NK-92 (cell line): ENCODE results near the gene ZNF598.

Experiments used
- DNase-seq: peaks from one replicate; lab custom pipeline; 2025; ENCODE audit not compliant: unreplicated experiment; lab: John Stamatoyannopoulos, UW

The ZNF598 gene

DNA sequence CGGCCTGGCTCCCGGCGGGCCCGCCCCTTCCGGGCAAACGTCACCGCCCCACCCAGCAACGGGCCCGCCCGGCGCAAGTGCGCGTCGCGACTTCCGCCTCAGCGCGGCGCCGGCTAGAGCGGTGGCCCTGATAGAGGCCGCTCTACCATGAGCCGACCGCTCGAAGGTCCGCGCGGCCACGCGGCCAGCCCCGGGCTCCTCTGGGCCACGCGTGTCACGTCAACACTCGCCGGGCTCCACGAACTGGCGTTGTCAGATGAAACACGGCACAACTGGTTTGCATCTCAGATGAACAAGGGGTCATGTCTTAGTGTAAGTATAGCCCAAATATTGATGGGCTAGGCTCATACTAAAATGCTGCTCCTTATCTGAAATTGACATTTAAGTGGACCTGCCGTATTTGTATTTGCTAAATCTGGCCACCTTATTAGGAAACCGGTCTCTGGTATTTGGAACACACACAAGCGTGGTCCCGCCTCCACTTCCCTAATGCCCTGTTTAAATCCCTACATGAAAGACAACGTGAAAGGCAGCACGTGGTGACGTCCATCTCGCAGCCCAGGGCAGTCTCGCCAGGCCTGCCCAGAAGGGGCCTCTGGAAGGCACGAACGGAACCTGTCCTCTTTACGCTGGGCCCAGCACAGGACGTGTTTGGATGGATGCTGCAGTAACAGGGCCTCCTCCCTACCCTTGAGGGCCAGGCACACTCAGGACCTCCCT, at the start of gene ZNF598:
Gene ZNF598, minus strand, starts transcription at position 31 of the 720 bp plus-strand sequence.
- no peak for DNase-seq

DNA sequence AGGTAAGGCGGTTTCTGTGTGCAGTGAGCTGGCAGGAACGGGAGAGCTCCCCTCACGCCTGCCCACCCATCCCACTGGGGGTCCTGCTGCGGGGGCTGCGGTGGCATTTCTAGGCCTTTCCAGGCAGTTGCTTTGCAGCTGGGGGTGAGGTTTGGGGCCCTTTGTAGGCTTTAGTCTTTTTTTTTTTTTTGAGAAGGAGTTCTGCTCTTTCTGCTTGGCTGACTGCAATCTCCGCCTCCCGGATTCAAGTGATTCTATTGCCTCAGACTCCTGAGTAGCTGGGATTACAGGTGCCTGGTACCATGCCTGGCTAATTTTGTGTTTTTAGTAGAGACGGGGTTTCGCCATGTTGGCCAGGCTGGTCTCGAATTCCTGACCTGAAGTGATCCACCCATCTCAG, 49.3 kb upstream of the ZNF598 start:
- DNase-seq, result no peak

DNA sequence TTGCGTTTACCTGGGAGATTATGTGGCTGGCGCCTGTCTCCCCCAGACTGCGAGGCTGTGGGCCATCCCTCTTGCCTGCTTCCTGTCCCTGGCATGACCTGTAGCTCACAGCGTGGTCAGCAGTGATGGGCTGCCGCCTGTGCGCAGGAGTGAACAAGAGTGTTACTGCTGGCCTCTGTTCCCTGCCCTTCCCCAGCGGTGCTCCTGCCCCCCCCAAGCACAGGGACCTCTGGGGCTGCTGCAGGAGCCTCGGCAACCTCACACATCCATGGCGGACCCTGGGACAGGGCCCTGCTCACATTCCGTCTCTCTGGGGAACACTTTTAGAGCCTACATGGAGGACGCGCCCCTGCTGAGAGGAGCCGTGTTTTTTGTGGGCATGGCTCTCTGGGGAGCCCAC, 48.8 kb upstream of the ZNF598 start:
- DNase-seq, result no peak

DNA sequence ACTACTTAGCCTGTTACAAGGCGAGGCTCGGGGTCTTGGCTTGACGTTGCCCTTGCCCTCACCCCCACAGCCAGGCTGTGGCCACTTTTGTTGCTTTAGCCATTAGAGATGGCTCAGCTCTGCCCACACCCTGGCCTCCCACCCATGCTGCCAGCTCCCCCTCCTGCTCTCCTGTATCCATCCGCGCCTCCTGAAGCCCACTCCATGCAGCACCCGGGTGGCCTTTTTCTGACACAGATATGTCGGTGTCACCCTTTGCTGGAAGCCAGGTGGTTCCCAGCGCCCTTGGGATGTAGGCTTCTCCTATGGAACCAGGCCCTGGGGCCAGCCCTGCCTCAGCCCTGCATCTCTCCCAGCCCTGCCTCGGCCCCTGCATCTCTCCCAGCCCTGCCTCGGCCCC, 47.8 kb upstream of the ZNF598 start:
- no peak for DNase-seq

DNA sequence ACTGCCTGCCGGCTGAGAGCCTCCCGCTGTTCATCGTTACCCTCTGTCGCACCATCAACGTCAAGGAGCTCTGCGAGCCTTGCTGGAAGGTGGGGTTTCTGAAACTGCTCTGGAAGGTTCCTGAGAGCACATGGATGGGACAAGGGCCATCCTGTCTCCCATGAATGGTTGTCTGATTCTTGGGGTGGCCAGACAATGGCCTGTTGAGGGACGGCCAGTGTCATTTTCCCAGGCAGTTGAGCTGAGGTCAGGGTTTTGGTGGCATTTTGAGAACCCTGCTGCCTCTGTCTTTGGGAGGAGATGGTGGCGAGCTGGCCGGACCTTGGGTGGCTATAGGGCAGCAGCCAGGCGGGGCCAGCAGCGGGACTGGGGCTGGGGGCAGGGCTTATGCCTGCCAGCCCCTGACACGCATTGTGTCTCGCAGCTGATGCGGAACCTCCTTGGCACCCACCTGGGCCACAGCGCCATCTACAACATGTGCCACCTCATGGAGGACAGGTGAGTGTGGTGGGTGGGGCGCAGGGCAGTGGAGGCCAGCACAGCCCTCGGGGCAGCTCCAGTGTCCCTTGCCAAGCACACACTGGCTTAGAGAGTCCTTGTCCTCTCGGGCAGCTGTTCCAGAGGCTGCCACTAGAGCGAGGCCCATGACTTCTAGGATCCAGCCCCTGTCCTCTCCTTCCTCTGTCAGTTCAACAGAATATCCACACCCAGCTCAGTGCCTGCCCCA, 47.2 kb upstream of the ZNF598 start:
- DNase-seq, result no peak

DNA sequence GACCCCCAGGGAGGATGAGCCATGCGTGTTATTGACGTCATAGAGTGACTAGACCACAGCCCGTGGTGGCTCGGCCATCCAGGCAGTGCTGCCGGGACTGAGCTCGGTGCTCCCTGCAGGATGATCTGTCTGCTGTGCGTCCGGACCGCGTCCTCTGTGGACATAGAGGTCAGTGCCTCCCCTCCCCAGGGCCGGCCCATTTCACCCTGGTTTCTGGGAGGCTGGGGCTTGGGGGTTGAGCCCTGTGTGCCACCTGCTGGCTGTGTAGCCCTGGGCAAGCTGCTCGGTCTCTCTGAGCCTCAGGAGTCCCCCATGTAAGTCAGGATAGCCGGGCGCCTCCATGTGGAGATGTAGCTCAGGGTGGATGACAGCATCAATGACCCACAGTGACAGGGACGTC, 46.5 kb upstream of the ZNF598 start:
- no peak for DNase-seq

DNA sequence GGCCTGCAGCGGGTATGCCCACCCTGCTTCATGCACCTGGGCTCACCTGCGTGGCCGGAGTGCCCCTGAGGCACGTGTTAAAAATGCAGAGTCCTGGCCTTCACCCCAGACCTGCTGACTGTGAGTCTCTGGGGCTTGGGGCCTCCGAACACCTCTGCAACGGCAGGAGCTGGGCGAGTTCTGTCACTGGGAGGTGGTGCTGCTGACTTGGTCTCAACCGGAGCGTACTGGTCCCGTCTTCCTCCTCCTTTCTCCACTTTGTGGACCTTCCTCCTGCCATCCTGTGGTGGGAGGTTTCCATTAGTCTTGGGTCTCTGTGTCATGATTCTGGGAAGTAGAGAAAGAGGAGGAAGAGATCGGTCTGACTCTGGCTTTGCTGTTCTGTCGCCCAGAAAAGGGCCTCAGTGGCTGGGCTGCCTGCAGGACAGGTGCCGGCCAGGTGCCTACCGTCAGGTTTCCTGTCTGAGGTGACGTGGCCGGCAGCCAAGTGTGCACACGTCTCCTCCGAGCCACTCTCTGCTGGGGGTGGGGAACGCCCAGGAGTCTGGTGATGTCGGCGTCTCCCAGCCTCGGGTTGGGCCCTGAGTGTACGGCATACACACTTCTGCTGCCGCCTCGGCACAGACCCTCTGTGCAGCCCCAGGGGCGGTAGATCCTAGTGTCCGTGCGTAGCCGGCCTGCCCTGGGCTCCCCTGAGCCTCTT, 45.1 kb upstream of the ZNF598 start:
- no peak for DNase-seq

DNA sequence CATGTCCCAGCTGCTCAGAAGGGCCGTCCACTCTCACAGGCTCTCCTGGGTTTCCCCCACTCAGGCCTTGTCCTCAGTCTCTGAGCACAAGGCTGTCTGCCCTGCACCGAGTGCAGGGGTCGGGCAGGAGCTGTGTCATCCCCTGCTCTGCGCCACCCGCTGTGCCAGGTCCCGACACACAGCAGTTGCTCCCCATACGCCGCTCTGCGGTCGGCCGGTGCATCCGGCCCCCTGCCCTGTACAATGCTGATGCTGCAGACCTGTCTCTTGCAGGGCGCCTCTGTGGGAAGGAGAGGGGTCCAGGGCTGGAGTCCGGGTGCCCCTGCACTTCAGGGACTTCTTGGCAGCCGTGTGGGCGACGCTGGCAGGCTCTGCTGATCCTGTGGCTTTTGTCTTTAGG, 44.3 kb upstream of the ZNF598 start:
- DNase-seq, result no peak

DNA sequence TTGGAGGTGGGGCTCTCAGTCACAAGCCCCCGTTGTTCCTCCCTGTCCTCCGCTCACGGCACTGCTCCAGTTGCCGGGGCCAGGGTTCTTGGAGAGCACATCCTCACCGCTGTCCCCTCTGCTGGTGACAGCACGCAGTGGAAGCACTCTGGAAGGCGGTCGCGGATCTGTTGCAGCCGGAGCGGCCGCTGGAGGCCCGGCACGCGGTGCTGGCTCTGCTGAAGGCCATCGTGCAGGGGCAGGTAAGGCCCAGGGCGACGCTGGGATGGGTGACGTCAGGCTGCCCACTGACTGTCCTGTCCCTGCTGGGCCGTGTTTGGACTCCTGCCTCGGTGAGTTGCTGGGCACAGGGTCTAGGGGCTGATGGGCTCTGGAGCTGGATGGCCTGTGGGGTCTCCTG, 43.6 kb upstream of the ZNF598 start:
- no peak for DNase-seq

DNA sequence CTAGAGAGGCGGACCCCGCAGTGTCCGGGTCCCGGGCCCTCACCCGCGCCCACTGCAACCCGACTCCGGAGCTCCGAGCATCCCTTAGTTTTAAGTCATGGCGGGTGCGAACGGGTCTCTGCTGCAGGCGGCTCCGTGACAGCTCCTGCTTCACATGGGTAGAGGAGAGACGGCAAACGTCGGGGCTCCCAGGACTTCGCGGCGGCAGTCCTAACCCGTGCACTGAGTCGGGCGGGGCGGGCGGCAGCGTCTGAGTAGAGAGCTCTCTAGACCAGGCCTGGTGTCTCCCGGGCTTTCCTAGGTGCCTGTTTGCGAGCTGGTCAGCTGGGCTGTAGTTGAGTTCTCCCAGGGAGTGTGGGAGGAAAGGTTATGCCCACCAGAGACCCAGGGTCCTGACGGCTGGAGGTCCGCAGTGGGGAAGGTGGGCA, 38.5 kb upstream of the ZNF598 start:
- DNase-seq, result no peak

DNA sequence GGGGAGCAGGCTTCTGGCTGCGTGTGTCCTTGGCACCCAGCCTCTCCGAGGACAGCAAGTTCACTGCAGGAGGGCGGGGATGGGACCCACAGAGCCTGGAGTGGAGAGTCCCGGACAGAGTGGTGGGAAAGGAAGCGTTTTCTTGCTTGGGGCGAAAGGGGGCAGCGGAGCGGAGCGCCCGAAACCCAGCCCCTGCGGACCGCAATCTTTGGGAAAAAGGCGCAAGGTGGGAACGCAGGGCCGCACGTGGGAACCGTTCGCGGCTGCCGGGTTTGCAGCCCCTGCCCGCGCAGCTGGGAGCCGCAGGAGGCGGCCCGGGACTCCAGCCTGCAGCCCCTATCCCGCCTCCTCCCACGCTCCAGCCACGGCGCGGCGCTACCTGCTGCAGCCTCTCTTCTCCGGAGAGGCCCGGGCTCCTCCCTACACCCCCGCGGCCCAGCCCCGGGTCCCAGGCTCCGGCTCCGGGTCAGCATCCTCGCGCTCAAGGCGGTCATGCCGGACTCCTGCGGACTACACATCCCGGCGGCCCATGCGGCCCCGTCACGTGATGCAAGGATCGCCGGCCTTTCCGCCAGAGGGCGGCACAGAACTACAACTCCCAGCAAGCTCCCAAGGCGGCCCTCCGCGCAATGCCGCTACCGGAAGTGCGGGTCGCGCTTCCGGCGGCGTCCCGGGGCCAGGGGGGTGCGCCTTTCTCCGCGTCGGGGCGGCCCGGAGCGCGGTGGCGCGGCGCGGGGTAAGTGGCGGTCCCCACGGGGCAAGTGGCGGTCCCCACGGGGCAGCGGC, 37.9 kb upstream of the ZNF598 start, which contains the start of the genes NTHL1 and TSC2:
Gene NTHL1, minus strand, starts transcription at position 505 of the 786 bp plus-strand sequence. Its CDS starts 11 bp downstream, at position 494.
Gene TSC2, plus strand, starts transcription at position 656 of the 786 bp plus-strand sequence. CDS start 631 bp downstream, outside the sequence.
- peak; percentile 44 for DNase-seq

DNA sequence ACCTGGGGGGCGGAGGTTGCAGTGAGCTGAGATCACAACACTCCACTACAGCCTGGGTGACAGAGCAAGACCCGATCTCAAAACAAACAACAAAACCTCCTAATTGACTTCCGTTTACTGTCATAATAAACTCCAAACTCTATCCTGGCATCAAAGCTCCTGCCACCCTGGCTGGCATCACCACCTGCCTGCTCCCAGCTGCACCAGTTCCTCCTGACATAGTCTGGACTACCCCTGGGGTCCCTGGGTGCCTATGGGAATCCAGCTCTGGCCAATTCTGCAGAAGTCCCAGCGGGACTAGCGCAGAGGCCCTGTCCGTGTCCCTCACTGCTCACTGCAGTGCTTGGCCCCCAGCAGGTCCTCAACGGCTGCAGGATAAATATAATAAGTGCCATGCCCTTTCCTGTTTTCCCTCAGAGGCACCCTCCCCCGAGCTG, 37.3 kb upstream of the ZNF598 start:
- no peak for DNase-seq

DNA sequence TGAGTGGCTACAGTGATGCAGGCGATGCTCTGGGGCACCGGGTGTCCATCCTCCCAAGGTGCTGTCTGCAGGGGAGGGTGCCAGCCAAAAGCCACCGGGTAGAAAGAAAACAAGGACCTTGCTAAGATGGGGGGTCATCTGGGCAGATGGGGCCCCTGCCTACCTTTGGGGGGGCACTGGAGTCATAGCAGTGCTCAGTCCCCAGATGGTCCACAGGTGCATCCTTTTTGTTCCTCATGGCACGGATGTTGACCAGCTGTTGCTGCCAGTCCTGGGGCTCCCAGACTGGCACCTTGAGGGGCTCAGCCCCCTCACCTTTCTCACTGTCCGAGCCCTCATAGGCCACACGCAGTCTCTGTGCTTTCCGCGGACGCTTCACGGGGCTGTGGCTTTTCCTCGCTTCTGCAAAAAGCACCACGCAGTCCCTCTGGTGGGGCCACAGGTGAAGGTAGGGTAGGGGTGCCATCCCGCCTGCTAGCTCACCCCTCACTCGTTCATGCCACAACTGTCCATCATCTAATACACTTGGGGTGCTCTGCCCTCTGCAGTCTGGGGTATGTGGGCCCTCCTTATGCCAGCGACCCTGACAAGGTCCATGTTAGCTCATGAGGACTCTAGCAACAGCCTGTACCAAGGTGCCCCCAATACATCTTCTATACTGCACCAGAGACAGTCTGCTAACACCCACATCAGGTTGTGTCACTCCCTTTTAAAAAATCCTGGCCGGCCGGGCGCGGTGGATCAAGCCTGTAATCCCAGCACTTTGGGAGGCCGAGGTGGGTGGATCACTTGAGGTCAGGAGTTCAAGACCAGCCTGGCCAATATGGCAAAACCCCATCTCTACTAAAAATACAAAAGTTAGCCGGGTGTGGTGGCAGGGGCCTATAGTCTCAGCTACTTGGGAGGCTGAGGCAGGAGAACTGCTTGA, 36.6 kb upstream of the ZNF598 start:
- no peak for DNase-seq

DNA sequence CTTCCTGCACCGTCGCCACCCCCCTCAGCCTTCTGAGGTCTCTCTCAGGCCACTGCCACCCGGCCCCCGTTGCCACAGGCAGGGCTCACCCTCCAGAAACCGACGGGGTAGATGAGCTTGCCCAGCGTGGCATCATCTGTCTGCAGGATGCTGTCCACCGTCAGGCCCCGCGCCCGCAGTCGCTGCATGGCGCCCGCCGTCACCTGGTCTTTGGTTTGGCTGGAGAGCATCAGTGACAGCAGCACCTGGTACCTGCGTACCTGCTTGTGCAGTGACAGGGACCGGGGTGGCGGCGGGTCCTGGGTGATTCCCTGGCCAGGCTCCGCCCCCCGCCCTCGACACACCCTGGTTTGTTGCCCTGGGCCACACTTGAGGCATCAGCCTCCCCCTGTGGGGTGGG, 34.9 kb upstream of the ZNF598 start:
- DNase-seq, result no peak

DNA sequence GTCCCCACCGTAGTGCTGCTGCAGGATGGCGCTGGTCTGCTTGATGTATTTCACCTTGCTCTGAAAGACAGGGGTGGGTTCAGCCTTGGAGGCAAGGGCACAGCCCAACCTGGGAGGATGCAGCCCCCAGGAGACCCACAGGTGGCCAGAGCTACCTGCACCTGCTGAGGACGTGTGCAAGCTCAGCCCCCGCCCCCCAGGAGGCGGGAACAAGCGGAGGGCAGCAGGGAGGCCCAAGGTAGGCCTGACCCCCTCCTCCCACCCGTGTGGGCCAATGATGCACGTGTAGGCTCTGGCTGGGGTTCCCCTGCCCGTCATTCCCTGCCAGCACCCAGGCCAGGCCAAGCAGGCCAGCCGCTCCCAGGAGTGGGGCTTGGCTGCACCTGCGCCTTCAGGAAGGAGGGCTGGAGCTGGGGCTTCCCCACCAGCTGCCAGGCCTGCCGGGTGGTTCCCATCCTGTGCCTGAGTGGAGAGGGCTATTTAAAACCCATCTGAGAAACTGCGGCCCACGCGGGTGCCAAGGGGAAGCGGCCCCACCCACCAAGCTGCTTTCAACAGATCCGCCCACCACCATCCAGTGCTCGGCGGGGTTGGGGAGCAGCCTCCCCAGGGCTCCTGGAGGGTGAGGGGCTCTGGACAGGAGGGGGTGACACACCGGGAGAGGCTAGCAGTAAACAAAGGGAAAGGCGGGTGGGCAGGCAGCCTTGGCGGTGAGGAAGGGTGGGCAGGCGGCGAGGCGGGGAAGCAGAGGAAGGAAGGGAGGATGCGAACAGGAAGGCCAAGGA, 34.2 kb upstream of the ZNF598 start:
- DNase-seq, result no peak

DNA sequence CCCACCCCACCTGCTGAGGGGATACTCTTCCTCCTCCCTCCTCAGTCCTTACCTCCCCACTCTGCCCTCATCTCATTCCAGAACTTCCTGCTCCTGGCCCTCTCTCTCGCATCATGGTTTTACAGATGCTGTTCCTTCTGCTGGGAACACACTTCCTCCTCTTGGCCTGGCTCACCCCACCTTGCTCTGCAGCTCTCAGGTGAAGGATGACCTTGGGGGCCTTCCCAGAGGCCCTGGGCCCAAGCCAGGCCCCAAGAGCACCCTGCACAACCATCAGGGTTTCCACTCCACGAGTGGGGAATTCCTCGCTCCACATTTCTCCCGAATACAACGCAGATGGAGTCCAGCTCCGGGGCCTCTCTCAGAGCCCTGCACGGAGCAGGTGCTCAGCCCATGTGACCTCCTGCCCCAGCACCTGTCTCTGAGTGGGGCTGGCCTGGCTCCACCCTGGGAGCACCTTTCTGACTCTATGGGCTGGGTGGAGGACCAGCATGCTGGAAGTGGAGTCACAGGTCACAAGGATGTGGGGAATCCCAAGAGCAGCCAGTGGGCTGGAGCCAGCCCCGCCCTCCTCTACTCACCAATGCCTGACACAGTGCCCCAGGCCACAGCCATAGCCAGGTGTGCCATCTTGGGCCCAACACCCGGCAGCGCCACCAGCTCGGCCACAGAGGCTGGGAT, 33.5 kb upstream of the ZNF598 start:
- no peak for DNase-seq

DNA sequence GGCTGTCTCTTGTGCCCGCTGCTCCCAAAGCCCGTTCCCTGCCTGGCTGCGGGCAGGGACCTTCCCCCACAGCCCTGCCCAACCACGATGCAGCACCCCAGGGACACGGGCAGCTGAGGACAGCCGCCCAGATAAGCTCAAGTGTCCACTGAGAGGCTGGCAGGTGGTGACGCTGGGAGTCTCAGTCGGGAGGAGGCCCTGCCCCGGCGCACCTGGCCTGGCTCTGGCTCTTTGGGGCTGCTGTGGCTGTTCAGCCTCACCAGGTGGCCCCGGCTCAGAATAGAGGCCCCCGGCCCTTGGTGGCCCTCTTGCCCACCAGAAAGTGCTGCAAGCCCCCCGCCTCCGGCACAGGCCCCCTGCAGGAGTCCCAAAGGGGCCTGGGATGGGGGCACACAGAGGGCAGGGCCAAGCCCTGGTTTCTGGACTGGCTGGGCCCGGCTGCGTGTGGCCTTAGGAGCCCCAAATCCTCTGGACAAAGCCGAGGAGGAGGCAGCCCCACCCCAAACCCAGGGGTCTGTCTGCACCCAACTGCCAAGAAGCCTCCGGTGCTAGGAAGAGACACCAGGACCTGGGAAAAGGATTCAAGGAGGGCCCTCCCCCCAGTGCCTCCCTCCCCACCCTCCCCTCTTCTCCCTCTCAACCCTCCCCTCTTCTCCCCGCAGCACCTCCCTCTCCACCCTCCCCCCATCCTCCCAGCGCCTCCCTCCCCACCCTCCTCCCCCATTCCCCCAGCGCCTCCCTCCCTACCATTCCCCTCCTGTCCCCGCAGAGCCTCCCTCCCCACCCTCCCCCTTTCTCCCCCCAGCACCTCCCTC, 32.8 kb upstream of the ZNF598 start:
- DNase-seq, result no peak
